Measurements from ENCODE around the gene ASIC1.

- TF ChIP-seq CTCF (IDR thresholded peaks at IDR 0.05; ENCODE audit: insufficient read depth, low read depth, low read length), result no peak
- no peak for TF ChIP-seq EZH2 (IDR thresholded peaks at IDR 0.05; ENCODE audit: insufficient read depth, low read length)
Observed at GRCh38 chr12:50024227-50024626, 33.2 kb upstream of the ASIC1 start.
